ELF-1 (cell line): Measurements from ENCODE around the gene SHB.

Source experiments
- DNase-seq: peaks from one replicate; pipeline ENCODE4 v3.0.0-alpha.2; 2016; ENCODE audit warnings: low read depth, low spot score

SHB gene

DNA sequence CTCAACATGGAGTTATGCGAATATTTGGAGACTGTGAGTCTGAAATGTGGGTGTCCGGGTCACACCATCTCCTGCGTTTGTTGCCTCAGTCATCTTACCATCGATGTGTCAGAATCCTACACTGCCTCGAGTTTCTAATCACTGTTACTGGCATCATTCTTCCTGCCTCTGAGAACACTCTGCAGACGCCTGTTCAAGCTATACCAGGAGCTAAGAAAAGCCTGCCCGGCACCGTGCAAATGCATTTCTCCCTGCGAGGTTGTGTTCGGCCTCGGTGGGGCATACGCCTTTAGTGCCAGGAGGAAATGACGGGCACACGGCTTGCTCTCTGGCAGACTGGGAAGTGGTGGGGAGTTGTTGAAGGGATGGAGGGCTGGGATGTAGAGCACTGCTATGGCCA lies 133.9 kb downstream of the SHB start:
- DNase-seq, result no peak

DNA sequence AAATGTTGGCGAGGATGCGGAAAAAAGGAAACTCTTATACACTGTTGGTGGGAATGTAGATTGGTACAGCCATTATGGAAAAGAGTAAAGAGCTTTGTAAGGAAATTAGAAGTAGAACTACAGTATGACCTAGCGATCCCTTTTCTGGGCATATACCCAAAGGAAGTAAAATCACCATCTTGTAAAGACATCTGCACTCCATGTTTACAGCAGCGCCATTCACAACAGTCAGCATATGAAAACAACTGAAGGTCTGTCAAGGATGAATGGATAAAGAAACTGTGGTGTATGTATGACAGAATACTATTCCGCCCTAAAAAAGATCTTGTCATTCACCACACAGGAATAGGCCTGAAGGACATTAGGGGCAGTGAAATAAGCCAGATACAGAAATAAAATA lies 137.4 kb downstream of the SHB start:
- DNase-seq, result no peak

DNA sequence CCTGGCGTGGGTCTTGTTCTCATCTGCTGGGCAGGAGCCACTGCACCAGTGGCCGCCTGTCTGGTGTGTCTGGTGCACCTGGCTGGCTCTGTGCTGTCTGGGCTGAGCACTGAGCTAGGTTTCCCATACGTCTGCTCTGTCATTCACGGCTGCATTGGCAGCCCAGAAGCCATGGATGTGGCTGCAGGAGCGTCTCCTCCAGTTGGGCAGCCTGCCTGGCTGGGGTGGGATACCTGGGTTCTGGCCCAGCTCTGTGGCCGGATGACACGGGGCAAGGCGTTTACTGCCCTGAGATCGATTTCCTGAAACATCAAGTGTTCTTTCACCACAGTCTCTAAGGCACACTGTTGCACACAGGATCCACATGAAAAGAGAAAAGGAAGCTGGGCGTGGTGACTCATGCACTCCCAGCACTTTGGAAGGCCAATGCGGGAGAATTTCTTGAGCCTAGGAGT lies 139.6 kb downstream of the SHB start:
- no peak for DNase-seq

DNA sequence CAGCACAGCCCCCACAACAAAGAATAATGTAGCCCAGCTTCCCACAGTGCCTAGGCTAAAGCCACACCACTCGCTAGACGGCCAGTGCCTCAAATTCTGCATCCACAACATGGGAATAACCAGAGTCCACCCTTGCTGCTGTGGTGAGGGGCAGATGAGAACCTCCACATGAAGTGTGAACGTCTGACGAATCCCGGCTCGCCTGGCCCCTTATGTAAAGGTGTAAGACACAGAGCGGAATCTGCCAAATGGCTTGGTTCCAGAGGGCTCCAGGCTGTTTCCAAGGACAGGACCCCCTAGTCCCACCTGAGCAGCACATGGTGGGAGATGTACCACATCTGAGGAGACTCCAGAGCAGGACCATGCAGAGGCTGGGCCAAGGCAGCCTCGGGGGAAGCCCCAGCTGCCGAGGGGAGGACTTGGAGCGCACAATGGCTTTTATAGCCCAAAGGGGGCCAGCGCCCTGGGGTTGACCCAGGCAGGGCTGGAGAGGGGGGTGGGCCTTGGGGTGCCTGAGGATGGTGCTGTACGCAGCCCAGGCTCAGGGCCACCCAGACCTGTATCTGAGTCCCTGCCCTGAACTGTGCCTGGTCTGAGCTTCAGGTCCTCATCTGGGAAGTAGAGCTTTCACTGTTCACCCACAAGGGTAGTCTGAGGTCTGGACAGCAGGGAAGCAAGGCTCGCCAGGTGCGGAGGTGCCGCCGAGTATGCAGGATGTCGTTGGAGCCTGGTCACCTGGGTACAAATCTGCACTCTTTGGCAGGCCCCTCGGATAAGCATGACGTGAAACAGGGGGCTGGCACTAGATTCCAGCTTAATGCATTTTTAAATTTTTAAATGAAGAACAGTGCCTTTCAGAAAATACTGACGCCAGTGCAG lies 140.2 kb downstream of the SHB start:
- DNase-seq, result no peak

DNA sequence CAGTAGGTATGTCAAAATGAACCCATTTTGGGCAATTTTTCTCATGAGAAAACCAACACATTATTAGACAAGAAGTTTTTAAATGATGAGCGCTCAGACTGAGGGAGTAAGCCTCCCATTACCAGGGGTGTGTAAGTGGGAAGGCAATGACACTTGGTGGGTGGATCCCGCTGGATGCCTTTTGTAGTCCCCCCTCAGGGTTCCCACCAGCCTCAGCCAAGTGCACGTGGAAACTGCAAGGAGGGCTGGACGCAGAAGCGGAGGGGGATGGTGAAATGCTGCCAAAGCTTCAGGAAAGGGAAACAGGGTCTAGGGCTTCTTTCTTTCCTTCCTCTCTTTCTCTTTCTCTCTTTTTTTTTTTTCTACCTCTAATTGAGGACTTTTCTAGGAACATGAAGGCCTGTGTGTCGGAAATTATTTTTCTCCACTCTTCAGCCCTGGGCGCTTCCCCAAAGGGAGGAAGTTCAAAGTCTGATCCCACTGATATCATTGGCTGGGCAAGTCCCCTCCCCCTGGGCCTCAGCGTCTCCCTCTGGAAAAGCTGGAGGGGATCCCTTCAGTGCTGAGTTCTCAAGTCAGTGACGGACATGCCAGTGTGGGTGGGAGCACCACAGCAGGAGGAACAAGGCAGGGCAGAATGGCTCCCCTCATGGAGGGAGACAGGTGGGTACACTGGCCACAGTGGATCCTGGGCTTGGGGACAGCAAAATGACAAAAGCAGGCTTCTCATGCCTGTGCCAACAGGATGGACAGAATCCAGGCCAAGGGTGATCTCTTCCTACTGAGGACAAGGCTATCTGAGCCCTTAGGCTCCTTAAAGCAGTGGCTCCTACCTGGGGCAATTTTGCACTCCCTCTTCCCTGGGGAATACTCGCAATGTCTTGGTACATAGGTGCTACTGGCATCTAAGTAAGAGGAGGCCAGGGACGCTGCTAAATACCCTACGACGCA lies 141.2 kb downstream of the SHB start:
- no peak for DNase-seq

DNA sequence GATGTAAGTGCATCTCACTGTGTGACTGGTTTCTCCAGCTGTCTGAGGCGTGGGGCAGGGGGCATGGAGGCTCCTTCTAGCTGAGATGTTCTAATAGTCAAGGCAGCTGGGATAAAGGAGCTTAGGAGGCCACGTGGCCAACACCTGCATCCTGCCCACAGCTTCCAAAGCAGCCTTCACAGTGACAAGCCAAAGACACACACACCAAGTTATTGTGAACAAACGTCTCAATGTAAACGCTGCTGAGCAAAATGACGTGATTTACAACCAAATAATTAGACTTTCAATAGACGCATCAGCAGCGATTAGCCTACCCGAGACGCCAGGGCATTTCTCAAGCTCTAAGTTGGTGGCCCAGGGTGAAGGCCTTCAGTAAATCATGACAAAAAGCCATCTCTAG lies 141.9 kb downstream of the SHB start:
- DNase-seq, result no peak

DNA sequence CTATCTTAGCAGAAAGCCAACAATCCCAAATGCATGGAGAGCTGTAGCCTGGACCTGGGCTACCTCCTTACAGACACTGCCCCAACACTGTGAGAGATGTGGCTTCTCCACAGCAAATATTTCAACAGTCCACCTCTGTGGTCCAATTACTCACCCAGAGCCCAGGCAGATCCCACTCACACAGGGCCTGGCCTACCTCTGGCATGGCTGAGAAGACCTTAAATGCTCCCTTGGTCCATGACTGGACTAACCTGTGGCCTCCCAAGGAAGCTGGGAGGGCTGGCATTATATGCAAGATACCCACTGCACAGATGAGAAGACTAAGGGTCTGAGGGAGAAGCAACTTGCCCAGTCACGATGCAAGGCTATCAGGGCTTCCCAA lies 142.3 kb downstream of the SHB start:
- DNase-seq, result no peak

DNA sequence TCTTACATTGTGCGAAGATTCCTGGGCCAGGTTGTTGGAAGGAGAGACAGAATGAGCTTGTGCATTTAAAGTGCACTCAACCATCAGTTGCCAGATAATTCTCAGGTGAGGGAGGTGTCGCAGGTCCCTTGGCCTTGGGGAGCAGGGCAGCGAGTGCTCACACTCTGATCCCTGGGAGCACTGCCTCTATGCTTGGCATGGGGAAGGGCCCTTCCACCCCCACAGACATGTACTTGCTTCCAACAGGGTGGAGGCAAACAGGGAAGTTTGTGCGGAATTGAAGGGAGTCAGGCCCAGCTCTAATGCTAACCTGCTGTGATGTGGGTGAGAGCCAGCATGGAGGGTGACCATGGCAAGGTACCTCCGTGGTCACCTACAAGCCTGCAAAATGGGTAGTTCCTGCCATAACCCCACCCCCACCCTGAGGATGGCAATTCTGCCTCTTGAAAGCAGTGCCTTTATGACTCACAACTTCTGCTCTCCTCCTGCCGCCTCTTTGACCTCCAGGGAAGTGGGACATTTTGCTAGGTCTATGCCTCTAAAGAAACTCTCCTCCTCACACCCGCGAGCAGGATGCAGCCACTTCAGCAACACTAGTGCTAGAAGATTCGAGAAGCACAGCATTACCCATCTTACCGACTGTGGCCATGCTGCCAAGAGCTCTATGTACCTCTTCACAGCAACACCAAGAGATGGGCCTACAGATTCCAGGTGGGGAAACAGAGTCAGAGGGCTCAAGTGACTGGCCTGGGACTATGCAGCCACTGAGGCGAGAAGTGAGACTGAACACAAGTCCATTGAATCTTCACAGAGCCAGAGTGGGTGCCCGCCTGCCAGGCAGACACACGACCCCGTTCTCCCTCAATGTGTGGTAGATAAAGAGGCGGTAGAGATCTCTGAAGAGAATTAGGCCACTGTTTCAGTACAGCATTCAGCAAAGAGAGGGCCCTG lies 143.0 kb downstream of the SHB start:
- no peak for DNase-seq

DNA sequence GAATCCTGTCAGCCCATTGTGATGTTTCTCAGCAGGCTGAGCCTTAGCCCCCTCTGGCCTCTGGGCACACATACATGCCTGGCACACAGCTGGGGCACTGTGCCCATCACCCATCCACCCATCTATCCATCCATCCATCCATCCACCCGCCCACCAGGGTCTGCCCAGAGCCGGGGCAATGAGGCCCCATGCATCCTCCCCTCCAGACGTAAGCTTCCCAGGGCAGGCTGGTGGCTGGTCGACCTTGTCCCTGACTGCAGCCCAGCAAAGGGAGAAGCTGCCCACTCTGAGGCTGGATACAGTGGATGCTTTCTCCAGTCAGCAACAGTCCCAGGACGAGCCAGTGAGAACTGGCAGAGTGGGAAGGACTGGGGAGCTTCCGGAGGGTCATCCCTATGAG lies 144.0 kb downstream of the SHB start:
- DNase-seq, result no peak

DNA sequence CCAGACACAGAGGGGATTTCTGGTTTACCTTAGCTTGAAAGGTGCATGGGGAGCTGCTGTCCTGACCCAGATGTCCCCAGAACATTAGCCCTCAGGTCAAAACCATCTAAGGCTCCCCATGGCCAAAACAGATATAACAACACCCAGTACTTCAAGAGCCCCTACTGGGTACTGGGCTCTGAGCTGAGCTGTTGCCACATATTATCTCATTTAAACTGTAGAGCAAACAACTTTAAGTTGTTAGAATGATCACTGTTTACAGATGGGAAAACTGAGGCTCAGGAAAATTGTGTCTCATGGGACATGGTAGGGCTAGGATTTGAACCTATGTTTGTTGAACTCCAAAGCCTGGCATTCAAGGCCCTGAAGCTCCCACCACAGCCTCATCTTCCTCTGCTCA lies 144.5 kb downstream of the SHB start:
- DNase-seq, result no peak

DNA sequence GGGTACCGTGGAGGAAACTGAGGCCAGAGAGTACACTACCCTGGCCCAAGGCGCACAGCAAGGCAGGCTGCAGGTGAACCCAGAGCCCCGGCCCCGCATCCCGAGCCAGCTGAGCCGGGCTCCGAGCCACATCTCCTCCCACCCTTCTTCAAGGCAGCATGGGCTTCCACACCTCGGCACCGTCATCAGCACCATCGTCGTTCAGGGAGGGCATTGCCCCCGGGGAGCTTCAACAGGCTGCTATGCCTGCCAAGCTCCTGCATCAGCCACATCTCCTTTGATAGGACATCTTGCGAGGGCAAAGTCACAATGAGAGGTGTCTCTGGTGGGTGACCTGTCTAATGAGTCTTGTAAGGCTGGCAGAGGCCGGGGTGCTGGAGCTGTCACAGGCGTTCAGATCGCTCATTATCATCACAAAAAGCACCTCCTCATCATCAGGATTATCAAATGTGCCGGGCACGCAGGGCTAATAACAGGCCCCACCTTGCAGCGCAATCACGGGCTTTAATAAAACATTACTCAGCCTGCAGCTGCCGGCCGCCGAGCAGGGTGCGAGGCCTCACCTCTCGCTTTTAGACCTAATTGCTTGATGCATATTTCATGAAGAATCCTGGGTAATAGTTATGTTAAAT lies 145.1 kb downstream of the SHB start:
- DNase-seq, result no peak

DNA sequence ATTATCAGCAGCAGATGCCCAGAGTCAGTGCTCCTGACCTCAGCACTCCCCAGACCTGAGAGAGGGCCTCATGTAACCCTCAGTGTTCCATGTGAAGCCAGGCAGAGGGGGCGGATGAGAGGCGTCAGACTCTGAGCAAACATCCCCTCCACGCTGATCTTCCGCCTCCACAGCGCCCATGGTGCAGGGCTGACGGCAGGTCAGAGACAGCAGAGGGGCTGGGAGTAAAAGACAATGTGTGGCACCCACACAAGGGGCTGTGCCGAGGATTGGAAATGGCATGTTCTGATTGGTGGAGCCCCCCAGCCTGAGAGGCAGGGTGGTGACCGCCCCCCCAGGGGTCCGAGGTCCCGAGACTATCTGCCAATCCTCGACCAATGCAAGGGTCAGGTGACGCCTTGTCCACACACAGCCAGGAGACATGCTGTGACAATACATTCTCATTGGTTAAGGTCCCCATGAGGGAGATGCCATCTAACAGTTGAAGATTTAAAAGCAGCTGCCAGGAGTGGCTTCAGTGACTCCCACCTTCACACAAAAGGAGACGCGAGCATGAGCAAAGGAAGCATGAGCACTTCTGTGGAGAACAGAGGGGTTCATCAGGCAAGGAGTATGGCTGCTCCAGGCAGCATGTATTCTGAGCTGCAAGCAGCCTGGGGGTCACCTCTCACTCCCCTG lies 145.8 kb downstream of the SHB start:
- no peak for DNase-seq

DNA sequence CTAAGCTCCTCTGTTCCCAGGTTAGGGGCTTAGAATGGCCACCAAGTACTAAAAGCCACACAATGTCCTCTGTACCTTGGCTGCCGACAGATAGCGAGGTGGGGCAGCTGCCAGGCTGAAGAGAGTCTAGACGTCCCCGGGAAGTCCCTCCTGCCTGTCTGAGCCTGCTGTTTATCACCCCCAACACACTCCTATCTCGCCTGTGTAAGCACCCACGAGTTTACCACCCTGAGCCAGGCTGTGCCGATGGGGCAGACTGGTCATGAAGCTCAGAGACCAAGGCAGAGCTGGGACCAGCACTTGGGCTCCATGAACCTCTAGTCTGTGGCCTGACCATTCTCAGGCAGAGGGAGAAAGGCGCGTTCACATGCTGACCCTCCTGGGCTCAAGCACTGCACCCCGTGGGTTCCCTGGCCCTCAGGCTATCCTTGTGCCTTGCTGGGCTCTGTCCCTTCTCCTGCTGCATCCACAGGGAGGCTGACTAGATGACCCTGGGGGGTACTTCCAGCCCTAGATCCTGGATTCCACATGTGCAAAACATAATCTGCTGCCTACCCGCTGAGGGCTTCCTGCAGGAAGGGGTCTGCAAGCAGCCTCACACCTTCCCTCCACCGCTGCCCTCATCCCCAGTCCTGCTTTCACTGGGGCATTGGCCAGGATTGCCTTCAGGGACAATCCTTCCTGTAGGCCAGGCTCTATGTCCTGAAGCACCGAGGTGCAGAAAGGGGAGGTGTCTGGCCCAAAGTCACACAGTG lies 146.5 kb downstream of the SHB start:
- DNase-seq, result no peak

DNA sequence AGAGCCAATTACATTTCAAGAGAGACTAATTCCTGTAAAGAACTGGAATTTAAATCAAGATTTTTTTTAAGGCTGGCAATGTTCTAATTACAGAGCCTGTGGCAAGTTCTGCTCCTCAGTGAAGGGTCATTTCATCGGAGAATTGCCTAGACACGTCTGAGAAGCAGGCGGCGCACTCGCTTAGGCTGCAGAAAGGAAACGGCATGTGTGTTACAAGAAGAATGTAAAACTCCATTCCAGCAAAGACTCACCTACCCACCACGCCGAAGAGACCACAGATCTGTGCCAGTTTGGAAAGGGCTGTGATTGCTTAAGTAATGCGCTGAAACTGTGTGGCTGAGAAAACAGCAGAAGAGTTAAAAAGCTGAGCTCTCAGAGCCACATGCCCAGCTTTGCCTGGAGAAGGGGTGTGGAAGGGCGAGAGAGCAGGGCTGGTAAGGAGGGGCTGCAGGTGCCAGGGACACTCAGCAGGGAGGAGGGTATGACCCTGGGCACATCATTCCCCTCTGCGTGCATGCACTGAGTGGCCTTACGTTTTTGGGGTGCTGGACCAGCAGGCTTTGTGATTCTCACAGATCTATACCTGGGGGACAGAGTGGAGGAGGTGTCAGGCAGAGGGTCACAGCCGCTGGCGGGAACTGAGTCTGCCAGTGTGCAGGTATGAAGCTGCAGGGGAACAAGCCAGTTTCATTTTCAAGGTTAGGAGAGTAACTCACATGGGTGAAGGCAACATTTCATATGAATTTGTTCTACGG lies 147.3 kb downstream of the SHB start:
- DNase-seq, result no peak

DNA sequence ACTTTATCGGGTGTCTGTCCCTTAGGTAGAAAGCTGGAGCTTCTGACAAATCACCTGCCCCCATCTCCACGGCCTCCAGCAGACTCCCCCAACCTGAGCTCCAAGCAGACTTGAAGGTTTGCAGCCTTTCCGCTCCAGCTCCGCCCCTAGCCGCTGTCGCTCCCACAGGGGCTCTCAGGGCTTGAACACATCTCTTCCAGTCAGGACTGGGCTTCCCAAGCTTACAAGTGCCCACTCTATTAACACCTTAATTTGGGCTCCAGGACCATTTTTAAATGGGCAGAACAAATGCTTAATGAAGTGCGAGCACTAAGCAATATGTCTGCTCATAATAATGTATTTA lies 147.9 kb downstream of the SHB start:
- no peak for DNase-seq

DNA sequence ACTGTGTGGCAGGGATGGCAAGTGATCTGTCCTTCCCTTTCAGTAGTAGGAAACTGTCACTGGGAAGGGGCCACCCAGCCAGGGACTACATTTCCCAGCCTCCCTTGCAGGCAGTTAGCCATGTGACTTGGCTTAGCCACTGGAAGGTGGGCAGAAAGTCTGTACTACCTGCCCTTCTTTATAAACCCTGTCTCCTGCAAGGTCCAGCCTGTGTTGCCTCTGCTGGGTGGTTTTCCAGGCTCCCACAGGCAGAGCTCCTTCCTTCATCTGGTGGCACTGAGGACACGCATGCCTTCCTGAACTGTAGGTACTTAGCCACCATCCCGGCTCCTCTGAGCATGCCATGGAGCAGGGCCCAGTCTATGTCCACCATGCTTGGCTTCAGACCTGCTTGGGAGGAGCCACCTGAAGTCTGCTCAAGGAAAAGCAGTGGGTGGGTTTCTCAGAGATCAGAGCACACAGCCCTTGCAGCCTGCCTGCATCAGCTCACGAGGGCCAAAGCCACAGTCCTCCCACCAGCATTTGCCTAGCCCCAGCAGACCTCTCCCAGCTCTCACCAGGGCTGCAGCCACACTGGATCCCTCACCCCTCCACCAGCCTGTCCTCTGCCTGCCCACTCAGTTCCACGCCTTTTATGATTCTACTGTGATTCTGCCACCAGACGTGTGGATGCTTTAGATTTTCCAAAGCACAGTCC lies 148.4 kb downstream of the SHB start:
- DNase-seq, result peak; percentile 63

DNA sequence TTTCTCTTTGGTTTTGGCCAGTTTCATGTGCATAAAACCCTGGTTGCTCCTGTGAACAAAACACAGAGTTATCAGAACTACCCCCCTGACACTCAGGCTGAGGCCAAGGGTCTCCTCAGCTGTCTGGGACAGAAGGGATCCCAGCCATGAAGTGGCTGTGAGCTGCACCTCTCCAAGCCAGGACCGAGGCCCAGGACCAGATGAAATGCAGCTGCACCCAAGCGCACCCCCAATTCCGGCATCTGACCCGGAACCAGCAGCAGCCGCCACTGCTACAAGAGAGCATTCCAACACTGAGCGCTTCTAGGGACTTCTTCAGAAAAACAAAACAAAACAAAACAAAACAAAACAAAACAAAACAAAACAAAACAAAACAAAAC lies 149.1 kb downstream of the SHB start:
- no peak for DNase-seq

DNA sequence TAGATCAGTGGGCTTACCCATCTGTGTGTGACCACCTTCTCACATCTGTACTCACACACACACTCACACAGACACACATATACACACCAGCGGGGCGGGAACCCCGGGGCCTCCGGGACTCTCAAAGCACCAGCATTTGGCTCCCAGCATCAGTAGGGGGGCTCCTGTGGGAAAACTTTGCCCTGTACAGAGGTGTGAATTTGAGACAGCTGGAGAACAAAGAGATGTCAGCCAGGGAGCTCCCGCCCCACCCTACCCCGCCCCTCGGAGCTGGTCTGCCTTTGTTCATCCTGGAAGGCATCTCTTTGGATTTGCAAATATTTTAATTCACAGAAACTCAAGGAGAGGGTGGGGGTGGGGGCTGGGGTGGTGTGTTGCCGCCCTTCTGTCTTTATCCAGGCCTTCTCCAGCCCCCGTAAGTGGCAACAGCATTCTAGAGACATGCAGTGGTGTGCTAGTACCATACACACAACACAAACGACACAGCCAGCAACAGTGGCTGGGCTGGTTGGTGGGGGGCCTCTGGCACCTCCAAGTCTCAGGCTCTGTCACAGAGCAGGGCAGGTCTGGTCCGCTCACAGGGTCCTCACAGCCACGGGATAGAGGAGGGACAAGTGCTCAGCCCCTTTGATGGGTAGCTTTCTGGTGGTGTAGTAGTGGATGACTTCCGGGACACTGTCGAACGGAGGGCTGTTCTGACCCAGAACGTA lies 149.6 kb downstream of the SHB start:
- no peak for DNase-seq
